ENCODE measurements around the gene ORC6.

Gene ORC6

GRCh38 chr16:46713634-46714033, 24.2 kb downstream of the ORC6 start:
- H3K4me1 Mint-ChIP-seq (ENCODE audit: low read depth in 2 of 2), result no peaks in the 10 kb centered on the region
- peaks cover 8 to 10% of the 10 kb centered on the region in 2 donors for H3K27me3 Mint-ChIP-seq
- no peak for ATAC-seq (replicated peaks)
- no peak overlapping the region for H3K4me3 Mint-ChIP-seq
- DNase-seq, result no peak
- H3K36me3 Mint-ChIP-seq (ENCODE audit: insufficient read depth), result peaks cover 3% of the 10 kb centered on the region
- no peak overlapping the region for H3K27ac Mint-ChIP-seq
- no peaks in the 10 kb centered on the region for H3K9me3 Mint-ChIP-seq

- ATAC-seq (replicated peaks) (no peak), DNase-seq (no peak)
- Mint-ChIP-seq H3K9me3 (no peaks in the 10 kb centered on the region), H3K4me3 (no peak overlapping the region), H3K36me3 (ENCODE audit: insufficient read depth) (peaks cover 3% of the 10 kb centered on the region), H3K27ac (no peak overlapping the region), H3K27me3 (peaks cover 8 to 10% of the 10 kb centered on the region in 2 donors), H3K4me1 (ENCODE audit: low read depth in 2 of 2) (no peaks in the 10 kb centered on the region)
These were observed 25.5 kb downstream of the ORC6 start for GRCh38 chr16:46714797-46715591.

GRCh38 chr16:46715769-46716305, 26.4 kb downstream of the ORC6 start:
- H3K4me1 Mint-ChIP-seq (ENCODE audit: low read depth in 2 of 2), result no peaks in the 10 kb centered on the region
- no peak overlapping the region for H3K27ac Mint-ChIP-seq
- no peak overlapping the region for H3K4me3 Mint-ChIP-seq
- no peaks in the 10 kb centered on the region for H3K9me3 Mint-ChIP-seq
- no peak for ATAC-seq (replicated peaks)
- no peak for DNase-seq
- peaks cover 8 to 10% of the 10 kb centered on the region in 2 donors for H3K27me3 Mint-ChIP-seq
- peaks cover 3% of the 10 kb centered on the region for H3K36me3 Mint-ChIP-seq (ENCODE audit: insufficient read depth)

- Mint-ChIP-seq H3K27me3 (peaks cover 8 to 10% of the 10 kb centered on the region in 2 donors), H3K27ac (no peak overlapping the region), H3K9me3 (no peaks in the 10 kb centered on the region), H3K4me1 (ENCODE audit: low read depth in 2 of 2) (no peaks in the 10 kb centered on the region), H3K4me3 (no peak overlapping the region), H3K36me3 (ENCODE audit: insufficient read depth) (no peaks in the 10 kb centered on the region)
- DNase-seq, result no peak
- ATAC-seq (replicated peaks), result no peak
These were observed 28.2 kb downstream of the ORC6 start for GRCh38 chr16:46717692-46718091.

GRCh38 chr16:46718214-46718613, 28.8 kb downstream of the ORC6 start:
- Mint-ChIP-seq H3K27ac (no peak overlapping the region), H3K4me3 (no peak overlapping the region), H3K27me3 (peaks cover 8 to 10% of the 10 kb centered on the region in 2 donors), H3K4me1 (ENCODE audit: low read depth in 2 of 2) (no peaks in the 10 kb centered on the region), H3K36me3 (ENCODE audit: insufficient read depth) (no peaks in the 10 kb centered on the region), H3K9me3 (no peaks in the 10 kb centered on the region)
- ATAC-seq (replicated peaks) (no peak), DNase-seq (no peak)

GRCh38 chr16:46719528-46719927, 30.1 kb downstream of the ORC6 start:
- Mint-ChIP-seq H3K9me3 (no peaks in the 10 kb centered on the region), H3K27me3 (peaks cover 8 to 10% of the 10 kb centered on the region in 2 donors), H3K36me3 (ENCODE audit: insufficient read depth) (no peaks in the 10 kb centered on the region), H3K27ac (no peak overlapping the region), H3K4me1 (ENCODE audit: low read depth in 2 of 2) (no peaks in the 10 kb centered on the region), H3K4me3 (no peak overlapping the region)
- ATAC-seq (replicated peaks) (no peak), DNase-seq (no peak)

GRCh38 chr16:46720619-46721018, 31.2 kb downstream of the ORC6 start:
- DNase-seq (no peak), ATAC-seq (replicated peaks) (no peak)
- H3K27ac Mint-ChIP-seq, result no peak overlapping the region
- no peak overlapping the region for H3K4me3 Mint-ChIP-seq
- peaks cover 8 to 10% of the 10 kb centered on the region in 2 donors for H3K27me3 Mint-ChIP-seq
- no peaks in the 10 kb centered on the region for H3K36me3 Mint-ChIP-seq (ENCODE audit: insufficient read depth)
- no peaks in the 10 kb centered on the region for H3K4me1 Mint-ChIP-seq (ENCODE audit: low read depth in 2 of 2)
- no peaks in the 10 kb centered on the region for H3K9me3 Mint-ChIP-seq

- Mint-ChIP-seq H3K4me3 (no peak overlapping the region), H3K9me3 (no peaks in the 10 kb centered on the region), H3K4me1 (ENCODE audit: low read depth in 2 of 2) (no peaks in the 10 kb centered on the region), H3K27ac (no peak overlapping the region), H3K36me3 (ENCODE audit: insufficient read depth) (no peaks in the 10 kb centered on the region), H3K27me3 (peaks cover 10 to 13% of the 10 kb centered on the region in 2 donors)
- DNase-seq (no peak), ATAC-seq (replicated peaks) (no peak)
These were observed 32.4 kb downstream of the ORC6 start for GRCh38 chr16:46721885-46722284.

GRCh38 chr16:46727184-46727583, 37.7 kb downstream of the ORC6 start:
- peaks cover 5 to 27% of the 10 kb centered on the region in 2 donors for H3K27me3 Mint-ChIP-seq
- H3K4me1 Mint-ChIP-seq (ENCODE audit: low read depth in 2 of 2), result no peaks in the 10 kb centered on the region
- no peak overlapping the region for H3K27ac Mint-ChIP-seq
- ATAC-seq (replicated peaks), result no peak
- no peak for DNase-seq
- no peak overlapping the region for H3K4me3 Mint-ChIP-seq
- no peaks in the 10 kb centered on the region for H3K9me3 Mint-ChIP-seq
- no peaks in the 10 kb centered on the region for H3K36me3 Mint-ChIP-seq (ENCODE audit: insufficient read depth)

GRCh38 chr16:46727630-46728029, 38.2 kb downstream of the ORC6 start:
- H3K4me1 Mint-ChIP-seq (ENCODE audit: low read depth in 2 of 2), result no peaks in the 10 kb centered on the region

GRCh38 chr16:46728806-46729205, 39.3 kb downstream of the ORC6 start:
- H3K4me1 Mint-ChIP-seq (ENCODE audit: low read depth in 2 of 2), result no peaks in the 10 kb centered on the region
- H3K27ac Mint-ChIP-seq, result no peak overlapping the region
- DNase-seq (no peak), ATAC-seq (replicated peaks) (no peak)
- no peaks in the 10 kb centered on the region for H3K36me3 Mint-ChIP-seq (ENCODE audit: insufficient read depth)
- H3K9me3 Mint-ChIP-seq, result no peaks in the 10 kb centered on the region
- no peak overlapping the region for H3K4me3 Mint-ChIP-seq
- H3K27me3 Mint-ChIP-seq, result peaks cover 5 to 27% of the 10 kb centered on the region in 2 donors

More at GRCh38 chr16:46727630-46728029, 38.2 kb downstream of the ORC6 start:
- DNase-seq (no peak), ATAC-seq (replicated peaks) (no peak)
- H3K4me3 Mint-ChIP-seq, result no peak overlapping the region
- H3K36me3 Mint-ChIP-seq (ENCODE audit: insufficient read depth), result no peaks in the 10 kb centered on the region
- no peaks in the 10 kb centered on the region for H3K9me3 Mint-ChIP-seq
- H3K27ac Mint-ChIP-seq, result no peak overlapping the region
- peaks cover 5 to 27% of the 10 kb centered on the region in 2 donors for H3K27me3 Mint-ChIP-seq

- ATAC-seq (replicated peaks), result no peak
- no peaks in the 10 kb centered on the region for H3K9me3 Mint-ChIP-seq
- no peaks in the 10 kb centered on the region for H3K4me1 Mint-ChIP-seq (ENCODE audit: low read depth in 2 of 2)
- no peaks in the 10 kb centered on the region for H3K36me3 Mint-ChIP-seq (ENCODE audit: insufficient read depth)
- H3K27me3 Mint-ChIP-seq, result peaks cover 5 to 27% of the 10 kb centered on the region in 2 donors
- DNase-seq, result no peak
- no peak overlapping the region for H3K27ac Mint-ChIP-seq
- H3K4me3 Mint-ChIP-seq, result no peak overlapping the region
These were observed 40.0 kb downstream of the ORC6 start for GRCh38 chr16:46729326-46729995.

GRCh38 chr16:46730126-46730525, 40.7 kb downstream of the ORC6 start:
- no peaks in the 10 kb centered on the region for H3K4me1 Mint-ChIP-seq (ENCODE audit: low read depth in 2 of 2)
- H3K4me3 Mint-ChIP-seq, result no peak overlapping the region
- peaks cover 5 to 27% of the 10 kb centered on the region in 2 donors for H3K27me3 Mint-ChIP-seq
- DNase-seq (no peak), ATAC-seq (replicated peaks) (no peak)
- H3K27ac Mint-ChIP-seq, result no peak overlapping the region
- H3K36me3 Mint-ChIP-seq (ENCODE audit: insufficient read depth), result no peaks in the 10 kb centered on the region
- H3K9me3 Mint-ChIP-seq, result no peaks in the 10 kb centered on the region
